ENCODE data around the gene NDUFAB1.

- TF ChIP-seq, protein P1, sequence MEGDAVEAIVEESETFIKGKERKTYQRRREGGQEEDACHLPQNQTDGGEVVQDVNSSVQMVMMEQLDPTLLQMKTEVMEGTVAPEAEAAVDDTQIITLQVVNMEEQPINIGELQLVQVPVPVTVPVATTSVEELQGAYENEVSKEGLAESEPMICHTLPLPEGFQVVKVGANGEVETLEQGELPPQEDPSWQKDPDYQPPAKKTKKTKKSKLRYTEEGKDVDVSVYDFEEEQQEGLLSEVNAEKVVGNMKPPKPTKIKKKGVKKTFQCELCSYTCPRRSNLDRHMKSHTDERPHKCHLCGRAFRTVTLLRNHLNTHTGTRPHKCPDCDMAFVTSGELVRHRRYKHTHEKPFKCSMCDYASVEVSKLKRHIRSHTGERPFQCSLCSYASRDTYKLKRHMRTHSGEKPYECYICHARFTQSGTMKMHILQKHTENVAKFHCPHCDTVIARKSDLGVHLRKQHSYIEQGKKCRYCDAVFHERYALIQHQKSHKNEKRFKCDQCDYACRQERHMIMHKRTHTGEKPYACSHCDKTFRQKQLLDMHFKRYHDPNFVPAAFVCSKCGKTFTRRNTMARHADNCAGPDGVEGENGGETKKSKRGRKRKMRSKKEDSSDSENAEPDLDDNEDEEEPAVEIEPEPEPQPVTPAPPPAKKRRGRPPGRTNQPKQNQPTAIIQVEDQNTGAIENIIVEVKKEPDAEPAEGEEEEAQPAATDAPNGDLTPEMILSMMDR (IDR thresholded peaks at IDR 0.05) = no peak
- no peak for TF ChIP-seq POLR2A (IDR thresholded peaks at IDR 0.05)
Measured at GRCh38 chr16:23584186-23585076, 11.7 kb downstream of the NDUFAB1 start.
